Cardiac fibroblast (primary cell): ENCODE measurements around the gene MRPL41.
"Not testable (repeated sequence)": the region's sequence is repeated elsewhere in the genome, so short reads cannot be mapped to it uniquely, and the experiment has no call there.

Experiments
- DNase-seq, 2 donors: peaks; one replicate each; pipeline versions ENCODE4 v3.0.0 to v3.0.0-alpha.2; 2010; ENCODE audit warnings: low read depth in 2 of 2
- H3K4me3 ChIP-seq, 2 donors: replicated peaks in 1 of 2; 1 replicate in 1 of 2; 2 replicates in 1 of 2; pipeline ENCODE4 v1.5.1; 2011; ENCODE audit warnings: low read depth in 2 of 2, low read length in 2 of 2, mild to moderate bottlenecking in 2 of 2, moderate library complexity in 1 of 2
- CTCF ChIP-seq: IDR thresholded peaks from one replicate; pipeline ENCODE4 v1.5.1; 2011; ENCODE audit warnings: low read depth, mild to moderate bottlenecking, low read length, inconsistent platforms

The MRPL41 gene

GRCh38 chr9:137558127-137558526, 6.4 kb downstream of the MRPL41 start:
- DNase-seq: no peak
- no peak for TF ChIP-seq CTCF
- no peak overlapping the region for H3K4me3 ChIP-seq

GRCh38 chr9:137564134-137564533, 12.5 kb downstream of the MRPL41 start:
- TF ChIP-seq CTCF: no peak
- DNase-seq: no peak
- no peak overlapping the region for H3K4me3 ChIP-seq

GRCh38 chr9:137564817-137565411, 13.2 kb downstream of the MRPL41 start:
- DNase-seq: no peak
- no peak for TF ChIP-seq CTCF
- no peak overlapping the region for H3K4me3 ChIP-seq

- not testable (repeated sequence) for DNase-seq
Measured at GRCh38 chr9:137568445-137568844, 16.8 kb downstream of the MRPL41 start.

GRCh38 chr9:137569609-137570203, 18.0 kb downstream of the MRPL41 start:
- no peak for DNase-seq
- TF ChIP-seq CTCF: no peak
- H3K4me3 ChIP-seq: no peak overlapping the region

More at GRCh38 chr9:137568445-137568844, 16.8 kb downstream of the MRPL41 start:
- H3K4me3 ChIP-seq: not testable (repeated sequence)

- TF ChIP-seq CTCF: no peak
- no peak for DNase-seq
Measured at GRCh38 chr9:137570566-137570965, 18.9 kb downstream of the MRPL41 start.

GRCh38 chr9:137574192-137574591, 22.5 kb downstream of the MRPL41 start:
- no peak for TF ChIP-seq CTCF
- no peak for DNase-seq
- H3K4me3 ChIP-seq: no peak overlapping the region

More at GRCh38 chr9:137570566-137570965, 18.9 kb downstream of the MRPL41 start:
- H3K4me3 ChIP-seq: no peak overlapping the region
